ENCODE data around the gene SCN2B. TPM values are rescaled to one million over a fixed set of nuclear protein-coding genes. Genes with fewer than 3 reads are reported as not detected.

The SCN2B gene
- total RNA-seq, 1 donor from 2014 or later = 0.40 TPM

- Mint-ChIP-seq H3K27ac (ENCODE audit: unreplicated experiment) (no peak overlapping the region), H3K4me1 (peaks cover 6% of the 10 kb centered on the region), H3K36me3 (ENCODE audit: low read depth) (no peaks in the 10 kb centered on the region), H3K4me3 (no peak overlapping the region), H3K27me3 (ENCODE audit: low read depth) (peaks cover 79% of the 10 kb centered on the region), H3K9me3 (no peaks in the 10 kb centered on the region)
- no peak for DNase-seq (ENCODE audit: low read depth, low spot score)
- TF ChIP-seq CTCF (conservative IDR thresholded peaks at IDR 0.05) = no peak
These were observed 13.6 kb downstream of the SCN2B start for GRCh38 chr11:118162846-118163245.

- DNase-seq (ENCODE audit: low read depth, low spot score) = no peak
- Mint-ChIP-seq H3K27me3 (ENCODE audit: low read depth) (peaks cover 80% of the 10 kb centered on the region), H3K27ac (ENCODE audit: unreplicated experiment) (no peak overlapping the region), H3K36me3 (ENCODE audit: low read depth) (no peaks in the 10 kb centered on the region), H3K4me3 (no peak overlapping the region), H3K9me3 (no peaks in the 10 kb centered on the region), H3K4me1 (peaks cover 8% of the 10 kb centered on the region)
- no peak for TF ChIP-seq CTCF (conservative IDR thresholded peaks at IDR 0.05)
These were observed 14.7 kb downstream of the SCN2B start for GRCh38 chr11:118161786-118162185.

GRCh38 chr11:118157186-118157895 lies 19.1 kb downstream of the SCN2B start:
- Mint-ChIP-seq H3K4me3 (no peak overlapping the region), H3K4me1 (peaks cover 9% of the 10 kb centered on the region), H3K27me3 (ENCODE audit: low read depth) (peaks cover 94% of the 10 kb centered on the region), H3K9me3 (no peaks in the 10 kb centered on the region), H3K36me3 (ENCODE audit: low read depth) (no peaks in the 10 kb centered on the region), H3K27ac (ENCODE audit: unreplicated experiment) (no peak overlapping the region)
- no peak for DNase-seq (ENCODE audit: low read depth, low spot score)
- TF ChIP-seq CTCF (conservative IDR thresholded peaks at IDR 0.05) = no peak

GRCh38 chr11:118156531-118157185 lies 19.8 kb downstream of the SCN2B start:
- H3K36me3 Mint-ChIP-seq (ENCODE audit: low read depth) = no peaks in the 10 kb centered on the region
- peak; percentile 13 for TF ChIP-seq CTCF (conservative IDR thresholded peaks at IDR 0.05)
- H3K4me1 Mint-ChIP-seq = peaks cover 9% of the 10 kb centered on the region
- no peak for DNase-seq (ENCODE audit: low read depth, low spot score)
- H3K27me3 Mint-ChIP-seq (ENCODE audit: low read depth) = peaks cover 96% of the 10 kb centered on the region
- no peak overlapping the region for H3K27ac Mint-ChIP-seq (ENCODE audit: unreplicated experiment)
- no peak overlapping the region for H3K4me3 Mint-ChIP-seq
- no peaks in the 10 kb centered on the region for H3K9me3 Mint-ChIP-seq

GRCh38 chr11:118155776-118156530 lies 20.5 kb downstream of the SCN2B start:
- H3K4me3 Mint-ChIP-seq = peak overlapping the region; percentile 27
- H3K4me1 Mint-ChIP-seq = peaks cover 9% of the 10 kb centered on the region
- no peaks in the 10 kb centered on the region for H3K36me3 Mint-ChIP-seq (ENCODE audit: low read depth)
- no peak for TF ChIP-seq CTCF (conservative IDR thresholded peaks at IDR 0.05)
- no peak overlapping the region for H3K27ac Mint-ChIP-seq (ENCODE audit: unreplicated experiment)
- H3K27me3 Mint-ChIP-seq (ENCODE audit: low read depth) = peaks cover 96% of the 10 kb centered on the region
- H3K9me3 Mint-ChIP-seq = no peaks in the 10 kb centered on the region
- no peak for DNase-seq (ENCODE audit: low read depth, low spot score)
